OCI-LY1 (cell line): ENCODE results near the gene RANBP10.

Experiments
- H2AFZ ChIP-seq: fragments of 200-600 bp; sonication (generic), shearing (Covaris generic); 2 replicates; pipeline ENCODE4 v1.6.0; 2014; ENCODE audit warnings: antibody characterized with exemption, mild to moderate bottlenecking, low read length
- H3F3A ChIP-seq: fragments of 200-600 bp; sonication (generic), shearing (Covaris generic); 2 replicates; pipeline ENCODE4 v1.6.0; 2014; ENCODE audit warnings: mild to moderate bottlenecking, antibody characterized with exemption, low read length, moderate library complexity; ENCODE audit not compliant: insufficient read depth
- H3K27ac ChIP-seq: fragments of 200-600 bp; sonication (generic); 2 replicates; pipeline ENCODE4 v1.5.1; 2014; ENCODE audit warnings: low read length, mixed run types, mild to moderate bottlenecking, low read depth; ENCODE audit not compliant: poor library complexity, severe bottlenecking
- H3K27me3 ChIP-seq: fragments of 200-600 bp; sonication (generic); 2 replicates; pipeline ENCODE4 v1.6.0; 2014; ENCODE audit warnings: antibody characterized with exemption, mild to moderate bottlenecking, low read length, moderate library complexity; ENCODE audit not compliant: insufficient read depth
- H3K36me3 ChIP-seq: fragments of 200-600 bp; sonication (generic); 2 replicates; pipeline ENCODE4 v1.6.1; 2014; ENCODE audit warnings: mild to moderate bottlenecking, antibody characterized with exemption, low read length, moderate library complexity, mixed read lengths; ENCODE audit not compliant: insufficient read depth
- H3K4me1 ChIP-seq: fragments of 200-600 bp; sonication (generic); 2 replicates; pipeline ENCODE4 v1.5.1; 2014; ENCODE audit warnings: mild to moderate bottlenecking, low read length, moderate library complexity; ENCODE audit not compliant: insufficient read depth, severe bottlenecking
- H3K4me2 ChIP-seq: fragments of 200-600 bp; sonication (generic), shearing (Covaris generic); 2 replicates; pipeline ENCODE4 v1.6.1; 2014; ENCODE audit warnings: low read length
- H3K4me3 ChIP-seq: fragments of 200-600 bp; sonication (generic); 2 replicates; pipeline ENCODE4 v1.5.1; 2014; ENCODE audit warnings: low read length, low read depth, mild to moderate bottlenecking, mixed read lengths; ENCODE audit not compliant: poor library complexity, severe bottlenecking
- H3K79me2 ChIP-seq: fragments of 200-600 bp; shearing (Covaris generic); 2 replicates; pipeline ENCODE4 v1.6.1; 2016; ENCODE audit warnings: mixed run types, low read length, mixed read lengths; ENCODE audit not compliant: insufficient read depth
- H3K9ac ChIP-seq: fragments of 200-600 bp; sonication (generic), shearing (Covaris generic); 2 replicates; pipeline ENCODE4 v1.6.1; 2014; ENCODE audit warnings: mild to moderate bottlenecking, low read length, mixed read lengths
- H3K9me2 ChIP-seq: fragments of 200-600 bp; sonication (generic), shearing (Covaris generic); 2 replicates; pipeline ENCODE4 v1.6.1; 2014; ENCODE audit warnings: low read depth, mild to moderate bottlenecking, low read length, mixed read lengths
- H3K9me3 ChIP-seq: fragments of 200-600 bp; shearing (Covaris generic); 2 replicates; pipeline ENCODE4 v1.6.1; 2014; ENCODE audit warnings: low read length, mixed read lengths
- H4K20me1 ChIP-seq: fragments of 200-600 bp; sonication (generic), shearing (Covaris generic); 2 replicates; pipeline ENCODE4 v1.6.0; 2016; ENCODE audit warnings: mild to moderate bottlenecking, low read length; ENCODE audit not compliant: insufficient read depth
- CTCF ChIP-seq: fragments of 200-600 bp; sonication (generic), shearing (Covaris generic); IDR thresholded peaks from 2 replicates; pipeline ENCODE4 v1.5.1; 2017; ENCODE audit warnings: mild to moderate bottlenecking, antibody characterized with exemption, low read length, moderate library complexity, mixed read lengths
- EZH2 ChIP-seq: fragments of 200-600 bp; sonication (generic), shearing (Covaris generic); IDR thresholded peaks from 2 replicates; pipeline ENCODE4 v1.8.0; 2017; ENCODE audit warnings: borderline replicate concordance, mixed run types, mild to moderate bottlenecking, antibody characterized with exemption, low read length, moderate library complexity, mixed read lengths

RANBP10 gene

GRCh38 chr16:67736858-67737257 lies 69.5 kb downstream of the RANBP10 start:
- Histone ChIP-seq H3K4me3 (no peak overlapping the region), H4K20me1 (no peaks in the 10 kb centered on the region), H3F3A (no peaks in the 10 kb centered on the region), H3K4me1 (no peaks in the 10 kb centered on the region), H3K79me2 (no peaks in the 10 kb centered on the region), H3K9me3 (no peaks in the 10 kb centered on the region), H3K9me2 (no peaks in the 10 kb centered on the region), H3K9ac (no peak overlapping the region), H3K27me3 (no peaks in the 10 kb centered on the region), H2AFZ (no peak overlapping the region), H3K27ac (no peak overlapping the region), H3K4me2 (no peak overlapping the region), H3K36me3 (peaks cover 12% of the 10 kb centered on the region; the same call in 1 of the 2 replicates)
- no peak for TF ChIP-seq EZH2
- TF ChIP-seq CTCF, result no peak

GRCh38 chr16:67734731-67735201 lies 71.6 kb downstream of the RANBP10 start:
- Histone ChIP-seq H2AFZ (no peak overlapping the region), H3K9me3 (no peaks in the 10 kb centered on the region), H3K79me2 (no peaks in the 10 kb centered on the region), H3F3A (no peaks in the 10 kb centered on the region), H3K9me2 (no peaks in the 10 kb centered on the region), H4K20me1 (no peaks in the 10 kb centered on the region), H3K36me3 (peaks cover 22% of the 10 kb centered on the region; the same call in 1 of the 2 replicates), H3K4me2 (no peak overlapping the region), H3K4me1 (no peaks in the 10 kb centered on the region), H3K27ac (no peak overlapping the region), H3K27me3 (no peaks in the 10 kb centered on the region), H3K4me3 (no peak overlapping the region), H3K9ac (no peak overlapping the region)
- TF ChIP-seq CTCF, result no peak

DNA sequence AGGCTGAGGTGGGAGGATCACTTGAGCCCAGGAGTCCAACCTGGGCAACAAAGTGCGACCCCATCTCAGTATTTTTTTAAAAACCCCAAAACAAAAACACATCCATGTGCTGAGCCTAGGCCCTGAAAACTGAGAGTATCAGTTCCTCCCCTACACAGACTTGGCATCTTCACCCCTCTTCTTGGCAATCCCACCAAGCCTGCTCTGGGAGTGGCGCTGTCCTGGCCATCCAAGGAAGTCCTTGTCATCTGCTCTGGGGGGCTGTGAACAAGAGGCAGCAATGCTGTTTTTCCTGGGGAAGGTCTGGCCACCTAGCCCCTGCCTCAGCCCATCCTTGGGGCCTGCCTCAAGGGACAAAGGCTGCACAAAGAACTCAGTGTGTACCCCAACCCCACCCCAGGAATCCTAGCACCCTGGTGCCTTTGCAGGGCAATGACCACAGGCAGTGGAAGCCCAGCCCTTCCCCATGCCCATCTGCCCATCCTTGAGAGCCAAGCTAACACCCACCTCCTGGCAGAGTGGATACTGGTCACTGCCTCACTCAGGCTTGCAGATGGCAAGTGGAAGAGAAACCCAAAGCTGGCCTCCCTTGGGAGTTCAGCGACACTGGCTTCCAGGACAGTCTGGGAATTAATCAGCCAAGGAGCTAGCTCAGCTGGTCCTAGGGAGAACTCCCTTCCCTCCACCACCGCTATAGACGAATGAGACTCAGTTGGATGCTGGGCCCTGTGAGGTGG lies 72.5 kb downstream of the RANBP10 start:
- H3K27me3 ChIP-seq, result no peaks in the 10 kb centered on the region

More for the DNA sequence above, 72.5 kb downstream of the RANBP10 start:
- no peaks in the 10 kb centered on the region for H3F3A ChIP-seq
- no peak overlapping the region for H3K4me3 ChIP-seq
- H4K20me1 ChIP-seq, result no peaks in the 10 kb centered on the region
- no peaks in the 10 kb centered on the region for H3K79me2 ChIP-seq
- no peak overlapping the region for H3K27ac ChIP-seq
- H3K4me2 ChIP-seq, result no peak overlapping the region
- peaks cover 21% of the 10 kb centered on the region; the same call in 1 of the 2 replicates for H3K36me3 ChIP-seq
- H3K9ac ChIP-seq, result no peak overlapping the region
- TF ChIP-seq CTCF (no peak), EZH2 (no peak)
- H3K4me1 ChIP-seq, result no peaks in the 10 kb centered on the region
- H2AFZ ChIP-seq, result no peak overlapping the region
- no peaks in the 10 kb centered on the region for H3K9me3 ChIP-seq
- H3K9me2 ChIP-seq, result no peaks in the 10 kb centered on the region
